Spleen (tissue), 11 donors: ENCODE data around the gene PPT2. TPM values are rescaled to one million over a fixed set of nuclear protein-coding genes. Genes with fewer than 3 reads are reported as not detected.

Experiments
- DNase-seq: peaks from one replicate; pipeline ENCODE4 v3.0.0-alpha.2; 2020
- H3K27ac ChIP-seq, 8 donors: fragments of 200-600 bp; sonication (generic) in 7 of 8; 1 replicate in 4 of 8; 2 replicates in 4 of 8; pipeline versions ENCODE4 v1.5.0 to v1.8.0; 2016 to 2021; ENCODE audit warnings: inconsistent platforms in 4 of 8, mild to moderate bottlenecking in 4 of 8, moderate library complexity in 1 of 8
- H3K27me3 ChIP-seq, 7 donors: fragments of 200-600 bp; sonication (generic) in 6 of 7; replicated peaks in 1 of 7; 1 replicate in 4 of 7; 2 replicates in 3 of 7; pipeline versions ENCODE4 v1.5.0 to v1.8.0; 2016 to 2021; ENCODE audit warnings: inconsistent platforms in 3 of 7, mild to moderate bottlenecking in 1 of 7
- H3K36me3 ChIP-seq, 6 donors: fragments of 200-600 bp; sonication (generic) in 5 of 6; 1 replicate in 4 of 6; 2 replicates in 2 of 6; pipeline versions ENCODE4 v1.5.0 to v1.8.0; 2016 to 2021; ENCODE audit warnings: inconsistent platforms in 2 of 6
- H3K4me1 ChIP-seq, 6 donors: fragments of 200-600 bp; sonication (generic) in 5 of 6; 1 replicate in 3 of 6; 2 replicates in 3 of 6; pipeline versions ENCODE4 v1.5.0 to v1.8.0; 2016 to 2021; ENCODE audit warnings: inconsistent platforms in 3 of 6
- H3K4me3 ChIP-seq, 8 donors: fragments of 200-600 bp; sonication (generic) in 7 of 8; 1 replicate in 4 of 8; 2 replicates in 4 of 8; pipeline versions ENCODE4 v1.5.0 to v1.8.0; 2016 to 2021; ENCODE audit warnings: inconsistent platforms in 4 of 8, mild to moderate bottlenecking in 4 of 8, moderate library complexity in 2 of 8
- H3K9me3 ChIP-seq, 8 donors: fragments of 200-600 bp; sonication (generic) in 7 of 8; 1 replicate in 4 of 8; 2 replicates in 4 of 8; pipeline versions ENCODE4 v1.5.0 to v1.8.0; 2016 to 2021; ENCODE audit warnings: inconsistent platforms in 4 of 8
- CTCF ChIP-seq, 11 experiments: fragments of 200-600 bp in 7 of 11; fragments of 450-650 bp in 4 of 11; sonication (generic) in 4 of 11; IDR thresholded peaks in 8 of 11; conservative IDR thresholded peaks in 3 of 11; 1 replicate in 7 of 11; 2 replicates in 4 of 11; pipeline versions ENCODE4 v1.4.0 to v1.8.0; 2016 to 2021; ENCODE audit warnings: antibody characterized with exemption in 11 of 11, inconsistent platforms in 4 of 11, mild to moderate bottlenecking in 1 of 11
- POLR2A ChIP-seq, 3 donors: fragments of 450-650 bp; IDR thresholded peaks; one replicate each; pipeline ENCODE4 v1.5.1; 2017; ENCODE audit warnings: antibody characterized with exemption in 3 of 3, mild to moderate bottlenecking in 1 of 3
- POLR2AphosphoS5 ChIP-seq, 3 donors: sonication (generic); formaldehyde crosslinking; IDR thresholded peaks; one replicate each; pipeline ENCODE4 v1.5.1; 2017; ENCODE audit warnings: antibody characterized with exemption in 3 of 3
- WGBS, 5 donors: extraction: QIAGEN DNeasy Blood & Tissue Kit in 3 of 5; methylation state at CpG; one replicate each; pipeline versions ENCODE4 v1.1.5 to v1.1.7; 2013 to 2018; 5-methylcytosine and 5-hydroxymethylcytosine counted together
- intact Hi-C: fragments of 100-400 bp; cut with DNase I; formaldehyde crosslinking; loops from one replicate; pipeline ENCODE4 v1.15.0; 2023; ENCODE audit warnings: low total_unique reads
- polyA plus RNA-seq, 3 donors: library from polyadenylated mRNA; stranded (reverse); fragments of 200-250 nt; gene quantifications; one replicate each; pipeline ENCODE4 v1.2.1, GENCODE V29; 2013
- total RNA-seq, 7 donors: library from RNA; depleted of rRNA in 3 of 7; stranded (reverse); fragments of >200 nt in 3 of 7; fragmentation: NEBNext Ultra II Directional in 4 of 7; extraction: Animal tissue kit (Norgen Biotek cat#: 25700) in 4 of 7; gene quantifications; one replicate each; pipeline versions ENCODE4 v1.1.0 to v1.2.1, GENCODE V29; 2016 to 2021
- donor health status: healthy with polysubstance abuse.
- donor health status: DM: no; HTN: no; CAD: no; lungs with moderate emphysema.
- donor health status: DM: no; HTN: no; CAD: no.
- donor health status: Bipolar disorder and iron deficiency.
- donor health status: healthy.
- donor health status: DM: no; HTN: no; CAD: no.
- donor health status: DM: yes; HTN: yes; CAD: no.

PPT2 gene
- total and polyA plus RNA-seq, 10 donors: 2.3 to 26.7 (median 16.8) TPM

DNA sequence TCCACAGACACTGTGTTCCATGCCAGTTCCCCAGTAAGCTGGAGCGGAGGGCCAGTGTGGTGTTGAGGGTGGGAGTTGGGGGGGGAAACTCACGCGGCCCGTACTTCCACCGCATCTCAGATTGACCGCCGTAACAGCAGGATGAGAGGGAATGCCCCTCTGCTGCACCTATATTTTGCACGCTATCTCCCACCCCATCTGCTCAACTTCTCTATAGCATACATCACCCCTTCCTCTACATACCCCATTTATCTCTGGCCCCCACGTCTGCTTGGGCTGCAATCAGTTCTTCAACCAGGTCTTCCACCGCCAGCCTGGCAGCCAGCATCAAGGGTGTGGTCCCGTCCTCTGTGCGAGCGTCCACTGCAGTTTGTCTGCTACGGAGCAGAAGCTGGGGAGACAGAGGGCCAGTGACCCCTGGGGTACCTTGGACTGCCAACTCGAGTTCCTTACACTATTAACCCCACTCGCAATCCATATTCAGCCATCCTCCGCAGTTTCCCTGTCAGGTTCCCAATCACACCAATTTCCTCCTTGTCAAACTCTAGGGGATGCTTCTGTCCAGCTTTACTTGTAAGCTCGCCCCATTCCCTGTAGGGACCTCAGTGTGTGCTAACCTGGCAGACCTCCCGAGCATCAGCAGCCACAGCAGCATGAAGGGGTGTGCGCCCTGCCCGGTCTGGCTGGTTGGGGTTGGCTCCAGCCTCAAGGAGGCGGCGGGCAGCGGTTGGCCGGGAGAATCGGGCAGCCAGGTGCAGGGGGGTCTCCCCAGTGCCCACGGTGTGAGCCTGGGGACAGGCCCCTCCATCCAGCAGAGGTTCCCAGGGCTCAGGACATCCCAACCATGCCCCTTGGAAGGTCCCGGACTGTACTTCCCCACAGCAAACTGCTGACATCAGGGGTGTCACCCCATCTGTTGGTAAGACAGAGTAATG, 43.0 kb downstream of the PPT2 start:
- no peaks in the 10 kb centered on the region for H3K9me3 ChIP-seq
- intact Hi-C loops: loop anchor here (10.0 kb wide), 1 partner anchor 72 kb away; the partner anchor contains the start of gene ATF6B
- peak; percentile 28 to 59 (median 54) for TF ChIP-seq POLR2AphosphoS5 (IDR thresholded peaks at IDR 0.05)
- TF ChIP-seq POLR2A (IDR thresholded peaks at IDR 0.05): no peak
- peak in 2 of 11 experiments; percentile 11 to 13 for TF ChIP-seq CTCF (IDR thresholded peaks at IDR 0.05 in 8 of 11, conservative IDR thresholded peaks at IDR 0.05 in 3 of 11)
- H3K36me3 ChIP-seq: no peaks in the 10 kb centered on the region
- peaks cover 30 to 50% (median 49%) of the 10 kb centered on the region in 6 donors for H3K4me1 ChIP-seq
- H3K4me3 ChIP-seq: peak overlapping the region; percentile 57 to 89 (median 66)
- peak; percentile 90 for DNase-seq
- H3K27ac ChIP-seq: peak overlapping the region; percentile 98 to 100 (median 100)
- no peaks in the 10 kb centered on the region for H3K27me3 ChIP-seq
- WGBS, 5 donors: 40 to 47% (median 40%) methylated on average over 27 to 28 of the region's 28 CpGs

DNA sequence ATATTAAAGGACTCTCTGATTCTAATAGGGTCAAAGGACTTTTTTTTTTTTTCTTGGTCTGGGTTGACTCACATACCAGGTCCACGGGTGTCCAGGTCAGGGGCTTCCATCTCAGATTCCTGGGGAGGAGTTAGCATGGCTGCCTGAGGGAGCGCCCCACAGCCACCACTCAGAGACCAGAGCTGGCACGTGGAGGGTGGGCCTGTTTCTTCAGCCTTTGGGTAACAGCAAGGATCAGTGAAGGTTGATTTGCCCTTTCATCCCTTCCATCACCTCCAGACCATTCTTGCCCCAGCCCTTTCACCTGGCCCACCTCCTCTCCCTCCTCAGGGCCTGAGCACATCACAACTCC, 44.4 kb downstream of the PPT2 start:
- 79 to 88% (median 83%) methylated on average over 3 of the region's 3 CpGs for WGBS, 5 donors
- H3K27ac ChIP-seq: peak overlapping the region in 2 of 8 donors; percentile 98 to 99

GRCh38 chr6:32198866-32199265, 44.9 kb downstream of the PPT2 start:
- peak; percentile 79 for DNase-seq
- WGBS, 5 donors: 88 to 93% (median 91%) methylated on average over 17 of the region's 17 CpGs
- H3K9me3 ChIP-seq: no peaks in the 10 kb centered on the region
- no peaks in the 10 kb centered on the region for H3K36me3 ChIP-seq
- H3K4me3 ChIP-seq: no peak overlapping the region
- no peak overlapping the region for H3K27ac ChIP-seq
- intact Hi-C loops: loop anchor here (10.0 kb wide), 1 partner anchor 74 kb away; the partner anchor contains the start of gene ATF6B
- peaks cover 20 to 31% (median 30%) of the 10 kb centered on the region in 6 donors for H3K4me1 ChIP-seq
- peaks cover 0 to 3% (median 0%) of the 10 kb centered on the region in 7 donors for H3K27me3 ChIP-seq
- TF ChIP-seq POLR2AphosphoS5 (IDR thresholded peaks at IDR 0.05): no peak
- no peak for TF ChIP-seq POLR2A (IDR thresholded peaks at IDR 0.05)
- TF ChIP-seq CTCF (IDR thresholded peaks at IDR 0.05 in 8 of 11, conservative IDR thresholded peaks at IDR 0.05 in 3 of 11): no peak

More for the DNA sequence above, 44.4 kb downstream of the PPT2 start:
- no peak for TF ChIP-seq POLR2A (IDR thresholded peaks at IDR 0.05)
- no peak for TF ChIP-seq POLR2AphosphoS5 (IDR thresholded peaks at IDR 0.05)
- TF ChIP-seq CTCF (IDR thresholded peaks at IDR 0.05 in 8 of 11, conservative IDR thresholded peaks at IDR 0.05 in 3 of 11): no peak
- no peak overlapping the region for H3K4me3 ChIP-seq
- H3K4me1 ChIP-seq: peaks cover 26 to 36% (median 35%) of the 10 kb centered on the region in 6 donors
- H3K36me3 ChIP-seq: no peaks in the 10 kb centered on the region
- intact Hi-C loops: loop anchor here (10.0 kb wide), 1 partner anchor 74 kb away; the partner anchor contains the start of gene ATF6B
- no peak for DNase-seq
- H3K27me3 ChIP-seq: peaks cover 0 to 3% (median 0%) of the 10 kb centered on the region in 7 donors
- no peaks in the 10 kb centered on the region for H3K9me3 ChIP-seq
